Measurements from ENCODE around the gene PEX14. TPM values are rescaled to one million over a fixed set of nuclear protein-coding genes. Genes with fewer than 3 reads are reported as not detected.
A peak's percentile ranks its signal among the peaks of the same experiment; 100 is the strongest.

The PEX14 gene
- total RNA-seq, 1 donor from 2014 or later: 10.6 TPM

- TF ChIP-seq CTCF (IDR thresholded peaks at IDR 0.05): no peak
- intact Hi-C loops (cut with DNase I): loop anchor here (5.0 kb wide), 3 partner anchors 119 to 284 kb away; partner anchors contain the start of gene CASZ1
- H3K36me3 ChIP-seq: no peaks in the 10 kb centered on the region
- H3K4me1 ChIP-seq: peaks cover 9 to 20% of the 10 kb centered on the region in 2 donors
- H3K27me3 ChIP-seq: no peaks in the 10 kb centered on the region
- DNase-seq (ENCODE audit: low spot score in 2 of 2): peak in 1 of 2 donors; percentile 50
- no peak overlapping the region for H3K4me3 ChIP-seq
- H3K9me3 ChIP-seq: no peaks in the 10 kb centered on the region
- H3K27ac ChIP-seq: no peak overlapping the region
These were observed 38.4 kb downstream of the PEX14 start for GRCh38 chr1:10513199-10513598.

GRCh38 chr1:10514490-10515235 lies 39.9 kb downstream of the PEX14 start:
- intact Hi-C loops (cut with DNase I): loop anchor here (5.0 kb wide), 3 partner anchors 118 to 283 kb away; partner anchors contain the start of gene CASZ1
- no peak overlapping the region for H3K27ac ChIP-seq
- no peak for DNase-seq (ENCODE audit: low spot score in 2 of 2)
- H3K4me1 ChIP-seq: peaks cover 9 to 20% of the 10 kb centered on the region in 2 donors
- H3K9me3 ChIP-seq: no peaks in the 10 kb centered on the region
- no peak overlapping the region for H3K4me3 ChIP-seq
- no peaks in the 10 kb centered on the region for H3K27me3 ChIP-seq
- peak in 2 of 3 experiments; percentile 41 to 65 for TF ChIP-seq CTCF (IDR thresholded peaks at IDR 0.05)
- no peaks in the 10 kb centered on the region for H3K36me3 ChIP-seq

- H3K4me1 ChIP-seq: peaks cover 7 to 14% of the 10 kb centered on the region in 2 donors
These were observed 40.7 kb downstream of the PEX14 start for GRCh38 chr1:10515301-10515975.

GRCh38 chr1:10515976-10516750 lies 41.4 kb downstream of the PEX14 start:
- intact Hi-C loops (cut with DNase I): no loop called here
- Histone ChIP-seq H3K27ac (no peak overlapping the region), H3K4me3 (no peak overlapping the region), H3K36me3 (no peaks in the 10 kb centered on the region), H3K9me3 (no peaks in the 10 kb centered on the region), H3K27me3 (no peaks in the 10 kb centered on the region), H3K4me1 (peaks cover 2 to 11% of the 10 kb centered on the region in 2 donors)
- peak in 1 of 2 donors; percentile 16 for DNase-seq (ENCODE audit: low spot score in 2 of 2)
- no peak for TF ChIP-seq CTCF (IDR thresholded peaks at IDR 0.05)

More at GRCh38 chr1:10515301-10515975, 40.7 kb downstream of the PEX14 start:
- H3K4me3 ChIP-seq: no peak overlapping the region
- intact Hi-C loops (cut with DNase I): no loop called here
- no peak overlapping the region for H3K27ac ChIP-seq
- H3K36me3 ChIP-seq: no peaks in the 10 kb centered on the region
- no peaks in the 10 kb centered on the region for H3K9me3 ChIP-seq
- no peaks in the 10 kb centered on the region for H3K27me3 ChIP-seq
- peak in 1 of 2 donors; percentile 58 for DNase-seq (ENCODE audit: low spot score in 2 of 2)
- no peak for TF ChIP-seq CTCF (IDR thresholded peaks at IDR 0.05)

GRCh38 chr1:10516925-10517676 lies 42.4 kb downstream of the PEX14 start:
- no peak overlapping the region for H3K4me3 ChIP-seq
- peaks cover 0 to 7% of the 10 kb centered on the region in 2 donors for H3K4me1 ChIP-seq
- intact Hi-C loops (cut with DNase I): no loop called here
- peak in 1 of 2 donors; percentile 30 for DNase-seq (ENCODE audit: low spot score in 2 of 2)
- no peaks in the 10 kb centered on the region for H3K9me3 ChIP-seq
- no peaks in the 10 kb centered on the region for H3K36me3 ChIP-seq
- no peak for TF ChIP-seq CTCF (IDR thresholded peaks at IDR 0.05)
- H3K27ac ChIP-seq: no peak overlapping the region
- H3K27me3 ChIP-seq: no peaks in the 10 kb centered on the region
